Karpas-422 (cell line): ENCODE data around the gene SRSF3. TPM values are rescaled to one million over a fixed set of nuclear protein-coding genes. Genes with fewer than 3 reads are reported as not detected.
A peak's percentile ranks its signal among the peaks of the same experiment; 100 is the strongest.
"Not testable (repeated sequence)": the region's sequence is repeated elsewhere in the genome, so short reads cannot be mapped to it uniquely, and the experiment has no call there.

ENCODE experiments used
- DNase-seq: peaks from one replicate; pipeline ENCODE4 v3.0.0-alpha.2; 2015
- H2AFZ ChIP-seq: fragments of 200-600 bp; sonication (generic); 2 replicates; pipeline ENCODE4 v1.6.1; 2014; ENCODE audit warnings: antibody characterized with exemption, low read length, mixed read lengths
- H3K27ac ChIP-seq: fragments of 200-600 bp; sonication (generic); 2 replicates; pipeline ENCODE4 v1.5.1; 2014; ENCODE audit warnings: mild to moderate bottlenecking, low read length, moderate library complexity
- H3K27me3 ChIP-seq: fragments of 200-600 bp; sonication (generic); 2 replicates; pipeline ENCODE4 v1.6.1; 2014; ENCODE audit warnings: low read length, mixed read lengths
- H3K36me3 ChIP-seq: fragments of 200-600 bp; sonication (generic); 2 replicates; pipeline ENCODE4 v1.6.1; 2014; ENCODE audit warnings: low read length, mixed read lengths; ENCODE audit not compliant: insufficient read depth
- H3K4me1 ChIP-seq: fragments of 200-600 bp; sonication (generic); 2 replicates; pipeline ENCODE4 v1.6.1; 2014; ENCODE audit warnings: mild to moderate bottlenecking, low read length, mixed read lengths
- H3K4me2 ChIP-seq: fragments of 200-600 bp; sonication (generic); 2 replicates; pipeline ENCODE4 v1.6.1; 2014; ENCODE audit warnings: low read length, low read depth, mild to moderate bottlenecking; ENCODE audit not compliant: poor library complexity, severe bottlenecking
- H3K4me3 ChIP-seq: fragments of 200-600 bp; sonication (generic); 2 replicates; pipeline ENCODE4 v1.5.1; 2014; ENCODE audit warnings: mild to moderate bottlenecking, antibody characterized with exemption, low read length, mixed read lengths
- H3K79me2 ChIP-seq: fragments of 200-600 bp; sonication (generic); 2 replicates; pipeline ENCODE4 v1.6.1; 2014; ENCODE audit warnings: mild to moderate bottlenecking, low read length, mixed read lengths
- H3K9ac ChIP-seq: fragments of 200-600 bp; sonication (generic); 2 replicates; pipeline ENCODE4 v1.6.0; 2014; ENCODE audit warnings: low read length
- H3K9me2 ChIP-seq: fragments of 200-600 bp; sonication (generic), shearing (Covaris generic); replicated peaks from 2 replicates; pipeline ENCODE4 v1.6.0; 2014; ENCODE audit warnings: mild to moderate bottlenecking, low read length, moderate library complexity; ENCODE audit not compliant: insufficient read depth
- H3K9me3 ChIP-seq: fragments of 300-700, 200-600 bp; sonication (generic); 2 replicates; pipeline ENCODE4 v1.6.1; 2014; ENCODE audit warnings: low read length, mixed read lengths
- H4K20me1 ChIP-seq: fragments of 200-600 bp; sonication (generic); 2 replicates; pipeline ENCODE4 v1.6.1; 2014; ENCODE audit warnings: mild to moderate bottlenecking, antibody characterized with exemption, low read length, low read depth; ENCODE audit not compliant: insufficient read depth
- total RNA-seq: library from RNA; depleted of rRNA; stranded (reverse); fragments of >200 nt; shearing (Covaris generic); gene quantifications from 2 replicates; pipeline ENCODE4 v1.2.3, GENCODE V29; 2014; ENCODE audit warnings: low replicate concordance

SRSF3 gene
- total RNA-seq, 1 experiment from 2014 or later: 216 TPM

- H3K27ac ChIP-seq: no peak overlapping the region
Observed at GRCh38 chr6:36610041-36610955, 16.1 kb downstream of the SRSF3 start.

GRCh38 chr6:36610956-36611336 lies 16.8 kb downstream of the SRSF3 start:
- no peak overlapping the region for H3K9ac ChIP-seq
- no peaks in the 10 kb centered on the region for H3K9me2 ChIP-seq
- no peak for DNase-seq
- no peak overlapping the region for H2AFZ ChIP-seq
- H3K9me3 ChIP-seq: no peaks in the 10 kb centered on the region
- H3K27ac ChIP-seq: no peak overlapping the region
- no peaks in the 10 kb centered on the region for H3K27me3 ChIP-seq
- no peaks in the 10 kb centered on the region for H3K79me2 ChIP-seq
- H3K36me3 ChIP-seq: peaks cover 10% of the 10 kb centered on the region; the same call in 1 of the 2 replicates
- no peak overlapping the region for H3K4me2 ChIP-seq
- peaks cover 10% of the 10 kb centered on the region; the same call in 1 of the 2 replicates for H4K20me1 ChIP-seq
- no peak overlapping the region for H3K4me3 ChIP-seq
- no peaks in the 10 kb centered on the region for H3K4me1 ChIP-seq

More at GRCh38 chr6:36610041-36610955, 16.1 kb downstream of the SRSF3 start:
- Histone ChIP-seq H3K9me2 (no peaks in the 10 kb centered on the region), H3K27me3 (no peaks in the 10 kb centered on the region), H3K79me2 (no peaks in the 10 kb centered on the region), H3K9ac (no peak overlapping the region), H4K20me1 (peaks cover 8% of the 10 kb centered on the region; the same call in 1 of the 2 replicates), H3K4me3 (no peak overlapping the region), H3K36me3 (peaks cover 16% of the 10 kb centered on the region; the same call in 1 of the 2 replicates), H3K9me3 (no peaks in the 10 kb centered on the region), H2AFZ (no peak overlapping the region), H3K4me1 (no peaks in the 10 kb centered on the region), H3K4me2 (no peak overlapping the region)
- DNase-seq: no peak

DNA sequence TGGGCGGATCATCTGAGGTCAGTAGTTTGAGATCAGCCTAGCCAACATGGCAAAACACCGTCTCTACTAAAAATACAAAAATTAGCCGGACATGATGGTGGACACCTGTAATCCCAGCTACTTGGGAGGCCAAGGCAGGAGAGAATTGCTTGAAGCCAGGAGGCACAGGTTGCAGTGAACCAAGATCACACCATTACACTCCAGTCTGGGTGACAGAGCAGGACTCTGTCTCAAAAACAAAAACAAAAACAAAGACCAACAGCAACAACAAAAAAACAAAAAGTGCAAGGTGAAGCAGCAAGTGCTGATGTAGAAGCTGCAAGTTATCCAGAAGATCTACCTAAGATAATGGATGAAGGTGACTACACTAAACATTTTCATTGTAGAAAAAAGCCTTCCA lies 17.5 kb downstream of the SRSF3 start:
- H3K4me1 ChIP-seq, H3K4me2 ChIP-seq, DNase-seq, H3K9me3 ChIP-seq, H3K36me3 ChIP-seq, H3K9ac ChIP-seq, H3K9me2 ChIP-seq, H3K79me2 ChIP-seq, H3K4me3 ChIP-seq, H3K27ac ChIP-seq, H3K27me3 ChIP-seq, H2AFZ ChIP-seq: not testable (repeated sequence)
- H4K20me1 ChIP-seq: peaks cover 10% of the 10 kb centered on the region; the same call in 1 of the 2 replicates

GRCh38 chr6:36612101-36612625 lies 18.0 kb downstream of the SRSF3 start:
- H3K4me1 ChIP-seq: no peaks in the 10 kb centered on the region
- peaks cover 10% of the 10 kb centered on the region; the same call in 1 of the 2 replicates for H4K20me1 ChIP-seq
- H3K79me2 ChIP-seq: no peaks in the 10 kb centered on the region
- no peak overlapping the region for H3K9ac ChIP-seq
- no peaks in the 10 kb centered on the region for H3K9me3 ChIP-seq
- H3K4me3 ChIP-seq: no peak overlapping the region
- H3K27me3 ChIP-seq: no peaks in the 10 kb centered on the region
- H2AFZ ChIP-seq: no peak overlapping the region
- H3K9me2 ChIP-seq: no peaks in the 10 kb centered on the region
- H3K27ac ChIP-seq: no peak overlapping the region
- peaks cover 7% of the 10 kb centered on the region; the same call in 1 of the 2 replicates for H3K36me3 ChIP-seq
- H3K4me2 ChIP-seq: no peak overlapping the region
- DNase-seq: no peak

DNA sequence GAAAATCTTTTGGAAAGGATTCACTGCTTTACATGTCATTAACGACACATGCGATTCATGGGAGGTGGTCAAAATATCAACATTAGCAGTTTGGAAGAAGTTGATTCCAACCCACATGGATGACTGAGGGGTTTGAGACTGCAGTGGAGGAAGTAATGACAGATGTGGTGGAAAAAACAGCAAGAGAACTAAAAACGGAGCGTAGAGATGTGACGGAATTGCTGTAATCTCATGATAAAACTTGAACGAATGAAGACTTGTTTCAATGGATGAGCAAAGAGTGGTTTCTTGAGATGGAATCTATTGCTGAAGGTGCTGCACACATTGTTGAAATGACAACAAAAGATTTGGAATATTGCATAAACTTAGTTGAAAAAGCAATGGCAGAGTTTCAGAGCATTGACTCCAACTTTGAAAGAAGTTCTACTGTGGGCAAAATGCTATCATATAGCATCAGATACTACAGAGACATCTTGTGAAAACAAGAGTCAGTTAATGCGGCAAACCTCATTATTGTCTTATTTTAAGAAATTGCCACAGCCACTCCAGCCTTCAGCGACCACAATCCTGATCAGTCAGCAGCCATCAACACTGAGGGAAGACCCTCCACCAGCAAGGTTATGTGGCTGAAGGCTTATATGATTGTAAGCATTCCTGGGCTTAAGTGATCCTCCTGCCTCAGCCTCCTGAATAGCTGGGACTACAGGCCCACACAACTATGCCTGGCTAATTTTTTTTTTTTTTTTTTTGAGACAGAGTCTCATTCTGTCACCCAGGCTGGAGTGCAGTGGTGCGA lies 19.2 kb downstream of the SRSF3 start:
- Histone ChIP-seq H3K4me2 (no peak overlapping the region), H3K27me3 (no peaks in the 10 kb centered on the region), H2AFZ (no peak overlapping the region), H3K9me3 (no peaks in the 10 kb centered on the region), H4K20me1 (peaks cover 3% of the 10 kb centered on the region; the same call in 1 of the 2 replicates), H3K36me3 (no peaks in the 10 kb centered on the region), H3K4me1 (peaks cover 1% of the 10 kb centered on the region), H3K9me2 (no peaks in the 10 kb centered on the region), H3K9ac (no peak overlapping the region), H3K79me2 (no peaks in the 10 kb centered on the region), H3K4me3 (no peak overlapping the region), H3K27ac (no peak overlapping the region)
- no peak for DNase-seq

DNA sequence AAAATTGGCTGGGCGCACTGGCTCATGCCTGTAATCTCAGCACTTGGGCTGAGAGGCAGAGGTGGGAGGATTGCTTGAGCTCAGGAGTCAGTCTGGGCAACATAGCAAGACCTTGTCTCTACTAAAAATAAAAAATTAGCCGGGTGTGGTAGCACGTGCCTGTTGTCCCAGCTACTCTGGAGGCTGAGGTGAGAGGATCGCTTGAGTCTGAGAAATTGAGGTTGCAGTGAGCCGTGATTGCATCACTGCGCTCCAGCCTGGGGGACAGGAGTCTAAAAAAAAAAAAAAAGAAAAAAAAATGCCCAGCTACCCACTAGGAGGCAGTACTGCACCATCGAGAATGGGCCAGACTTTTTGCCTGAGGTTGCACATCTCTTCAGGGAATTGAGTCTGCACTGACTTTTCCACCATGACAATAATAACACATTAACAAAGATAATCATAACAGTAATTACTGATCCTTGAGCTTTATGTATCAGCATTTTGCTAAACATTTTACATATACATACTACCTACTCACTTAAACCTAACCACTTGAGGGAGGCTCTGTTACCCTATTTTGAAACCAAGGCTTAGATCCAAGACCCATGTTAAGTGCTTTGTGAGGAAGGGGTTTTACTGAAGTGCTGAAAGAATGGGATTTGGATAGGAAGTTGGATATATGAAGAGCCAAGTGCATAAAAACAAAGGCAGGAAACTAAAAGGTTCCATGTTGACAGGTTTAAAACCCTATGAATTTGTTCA lies 21.0 kb downstream of the SRSF3 start:
- Histone ChIP-seq H3K4me1 (peaks cover 10% of the 10 kb centered on the region), H3K9ac (no peak overlapping the region), H3K27ac (no peak overlapping the region), H2AFZ (no peak overlapping the region), H3K9me3 (no peaks in the 10 kb centered on the region), H3K4me3 (no peak overlapping the region), H4K20me1 (peaks cover 3% of the 10 kb centered on the region; the same call in 1 of the 2 replicates), H3K36me3 (no peaks in the 10 kb centered on the region), H3K4me2 (no peak overlapping the region), H3K9me2 (no peaks in the 10 kb centered on the region), H3K27me3 (no peaks in the 10 kb centered on the region), H3K79me2 (no peaks in the 10 kb centered on the region)
- DNase-seq: peak; percentile 87

DNA sequence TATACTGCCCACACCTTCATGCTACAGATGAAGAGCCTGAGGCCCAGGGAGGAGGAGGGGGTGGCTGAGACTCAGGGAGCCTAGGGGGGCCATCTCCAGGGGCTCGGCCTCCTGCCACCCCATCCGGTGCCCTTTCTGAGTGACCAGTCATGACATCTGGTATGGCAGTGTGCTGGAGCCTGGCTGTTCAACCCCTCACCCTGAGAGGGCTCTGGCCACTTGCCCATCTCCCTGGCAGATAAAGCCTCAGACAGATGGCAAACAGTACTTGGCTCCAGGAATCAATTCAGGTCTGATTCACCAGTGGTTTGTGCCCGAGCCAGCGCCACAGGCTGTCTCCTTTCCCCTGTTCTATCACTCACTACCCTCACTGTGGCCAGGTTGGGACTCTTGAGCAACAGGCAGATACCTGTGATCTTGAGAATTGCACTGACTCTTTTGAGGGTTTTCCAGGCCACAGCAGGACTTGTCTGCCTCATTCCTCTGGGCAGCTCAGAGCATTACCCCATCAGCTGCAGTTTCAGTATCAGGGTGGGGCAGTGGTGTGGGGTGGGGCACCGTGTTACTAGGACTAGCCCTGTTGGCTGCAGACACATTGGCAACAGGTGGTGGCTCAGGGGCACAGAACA lies 22.8 kb downstream of the SRSF3 start:
- Histone ChIP-seq H3K4me3 (no peak overlapping the region), H3K9ac (no peak overlapping the region), H3K9me2 (no peaks in the 10 kb centered on the region), H3K27me3 (no peaks in the 10 kb centered on the region), H2AFZ (no peak overlapping the region), H4K20me1 (peaks cover 3% of the 10 kb centered on the region; the same call in 1 of the 2 replicates), H3K4me2 (no peak overlapping the region), H3K79me2 (no peaks in the 10 kb centered on the region), H3K27ac (no peak overlapping the region), H3K36me3 (no peaks in the 10 kb centered on the region), H3K4me1 (peaks cover 10% of the 10 kb centered on the region), H3K9me3 (no peaks in the 10 kb centered on the region)
- no peak for DNase-seq
